Iris pigment epithelial cell (primary cell): Measurements from ENCODE around the gene SMG5.

Experiments
- DNase-seq: peaks from one replicate; pipeline ENCODE4 v3.0.0-alpha.2; 2011; ENCODE audit warnings: low read depth

Gene SMG5

GRCh38 chr1:156281693-156282478 is 739 bp downstream of the SMG5 start:
- peak; percentile 35 for DNase-seq

GRCh38 chr1:156281281-156281680 is 1.3 kb downstream of the SMG5 start:
- DNase-seq = peak; percentile 33

GRCh38 chr1:156279837-156280236 is 2.8 kb downstream of the SMG5 start:
- no peak for DNase-seq

GRCh38 chr1:156276966-156277381 is 5.7 kb downstream of the SMG5 start:
- DNase-seq = peak; percentile 62

- no peak for DNase-seq
Observed at GRCh38 chr1:156276532-156276931, 6.1 kb downstream of the SMG5 start.

- no peak for DNase-seq
Observed at GRCh38 chr1:156270314-156270713, 12.3 kb downstream of the SMG5 start.

- peak; percentile 81 for DNase-seq
Observed at GRCh38 chr1:156268336-156268735, 14.3 kb downstream of the SMG5 start.

- DNase-seq = no peak
Observed at GRCh38 chr1:156266051-156266450, 16.6 kb downstream of the SMG5 start.

GRCh38 chr1:156263288-156263655 is 19.4 kb downstream of the SMG5 start:
- no peak for DNase-seq

- DNase-seq = peak; percentile 82
Observed at GRCh38 chr1:156262461-156263287, 20.0 kb downstream of the SMG5 start.

GRCh38 chr1:156260896-156261295 is 21.7 kb downstream of the SMG5 start:
- DNase-seq = no peak

GRCh38 chr1:156259805-156260204 is 22.8 kb downstream of the SMG5 start:
- no peak for DNase-seq

GRCh38 chr1:156258859-156259258 is 23.8 kb downstream of the SMG5 start:
- no peak for DNase-seq

- no peak for DNase-seq
Observed at GRCh38 chr1:156257711-156258110, 24.9 kb downstream of the SMG5 start.

GRCh38 chr1:156253634-156254033 is 29.0 kb downstream of the SMG5 start:
- DNase-seq = no peak

- DNase-seq = no peak
Observed at GRCh38 chr1:156251527-156251926, 31.1 kb downstream of the SMG5 start.

GRCh38 chr1:156249593-156249992 is 33.0 kb downstream of the SMG5 start:
- no peak for DNase-seq

- no peak for DNase-seq
Observed at GRCh38 chr1:156248323-156248683, 34.3 kb downstream of the SMG5 start.

GRCh38 chr1:156247460-156248322 is 34.9 kb downstream of the SMG5 start, which contains the start of gene PAQR6:
Gene PAQR6, minus strand, starts transcription at chr1:156248056. Its CDS starts 1,325 bp downstream, at chr1:156246731.
- DNase-seq = no peak

GRCh38 chr1:156246781-156247459 is 35.7 kb downstream of the SMG5 start:
- no peak for DNase-seq

GRCh38 chr1:156246241-156246780 is 36.3 kb downstream of the SMG5 start:
- no peak for DNase-seq
